Midbrain (tissue), 1 donor: ENCODE measurements around the gene FABP3.

Experiments used
- DNase-seq: peaks from one replicate; lab custom pipeline; 2025; lab: John Stamatoyannopoulos, UW

The FABP3 gene

GRCh38 chr1:31372051-31372450 is 825 bp downstream of the FABP3 start:
- no peak for DNase-seq

- DNase-seq: peak; percentile 31
Measured at GRCh38 chr1:31371121-31371959, 1.5 kb downstream of the FABP3 start.

GRCh38 chr1:31370565-31370964 is 2.3 kb downstream of the FABP3 start:
- no peak for DNase-seq

- no peak for DNase-seq
Measured at GRCh38 chr1:31370021-31370420, 2.9 kb downstream of the FABP3 start.

- no peak for DNase-seq
Measured at GRCh38 chr1:31368611-31369107, 4.2 kb downstream of the FABP3 start.

- no peak for DNase-seq
Measured at GRCh38 chr1:31366796-31367195, 6.1 kb downstream of the FABP3 start.

GRCh38 chr1:31364561-31365250 is 8.2 kb downstream of the FABP3 start:
- no peak for DNase-seq

- DNase-seq: no peak
Measured at GRCh38 chr1:31362032-31362431, 10.8 kb downstream of the FABP3 start.

- DNase-seq: no peak
Measured at GRCh38 chr1:31361607-31362006, 11.3 kb downstream of the FABP3 start.

- no peak for DNase-seq
Measured at GRCh38 chr1:31356427-31356826, 16.4 kb downstream of the FABP3 start.

GRCh38 chr1:31354283-31354682 is 18.6 kb downstream of the FABP3 start:
- no peak for DNase-seq

- no peak for DNase-seq
Measured at GRCh38 chr1:31348449-31348848, 24.4 kb downstream of the FABP3 start.

GRCh38 chr1:31346785-31347184 is 26.1 kb downstream of the FABP3 start:
- no peak for DNase-seq

GRCh38 chr1:31345635-31346034 is 27.2 kb downstream of the FABP3 start:
- DNase-seq: no peak

- DNase-seq: no peak
Measured at GRCh38 chr1:31344503-31344902, 28.4 kb downstream of the FABP3 start.

- no peak for DNase-seq
Measured at GRCh38 chr1:31336687-31337467, 36.0 kb downstream of the FABP3 start.

GRCh38 chr1:31335007-31335406 is 37.9 kb downstream of the FABP3 start:
- peak; percentile 61 for DNase-seq

- DNase-seq: no peak
Measured at GRCh38 chr1:31327381-31327780, 45.5 kb downstream of the FABP3 start.

- no peak for DNase-seq
Measured at GRCh38 chr1:31326461-31326860, 46.4 kb downstream of the FABP3 start.

- no peak for DNase-seq
Measured at GRCh38 chr1:31324992-31325391, 47.9 kb downstream of the FABP3 start.

GRCh38 chr1:31324093-31324492 is 48.8 kb downstream of the FABP3 start:
- no peak for DNase-seq

- DNase-seq: no peak
Measured at GRCh38 chr1:31318146-31318545, 54.7 kb downstream of the FABP3 start.
